NT2/D1 (cell line): ENCODE data around the gene ELMO1.

Experiments used
- DNase-seq: peaks from one replicate; pipeline ENCODE4 v3.0.0-alpha.2; 2011; ENCODE audit warnings: low read depth, low spot score
- H3K27me3 ChIP-seq: 2 replicates; pipeline ENCODE4 v1.6.0; 2011; ENCODE audit warnings: mild to moderate bottlenecking; ENCODE audit not compliant: insufficient read length, insufficient read depth
- H3K36me3 ChIP-seq: 2 replicates; pipeline ENCODE4 v1.6.1; 2011; ENCODE audit warnings: mild to moderate bottlenecking, low read length, mixed read lengths; ENCODE audit not compliant: insufficient read depth, insufficient read length
- H3K4me1 ChIP-seq: 2 replicates; pipeline ENCODE4 v1.5.1; 2011; ENCODE audit not compliant: insufficient read depth, insufficient read length
- H3K4me3 ChIP-seq: 2 replicates; pipeline ENCODE4 v1.5.1; 2011; ENCODE audit warnings: low read depth; ENCODE audit not compliant: insufficient read length
- H3K9ac ChIP-seq: 2 replicates; pipeline ENCODE4 v1.6.0; 2011; ENCODE audit warnings: low read depth; ENCODE audit not compliant: insufficient read length
- H3K9me3 ChIP-seq: 2 replicates; pipeline ENCODE4 v1.5.1; 2011; ENCODE audit warnings: mild to moderate bottlenecking, low read length; ENCODE audit not compliant: insufficient read depth
- SUZ12 ChIP-seq: IDR thresholded peaks from 2 replicates; pipeline ENCODE4 v1.6.1; 2011; ENCODE audit not compliant: insufficient read length, insufficient read depth; ENCODE audit errors: extremely low read depth
- YY1 ChIP-seq: IDR thresholded peaks from 2 replicates; pipeline ENCODE4 v1.6.1; 2011; ENCODE audit not compliant: insufficient read length, insufficient read depth
- ZNF274 ChIP-seq: IDR thresholded peaks from 2 replicates; pipeline ENCODE4 v1.6.1; 2011; ENCODE audit warnings: mild to moderate bottlenecking, low read depth, low read length

ELMO1 gene

GRCh38 chr7:37445064-37445723 lies 3.5 kb downstream of the ELMO1 start:
- no peaks in the 10 kb centered on the region for H3K36me3 ChIP-seq
- no peak overlapping the region for H3K9ac ChIP-seq
- no peaks in the 10 kb centered on the region for H3K9me3 ChIP-seq
- TF ChIP-seq ZNF274, result no peak
- no peak for TF ChIP-seq SUZ12
- TF ChIP-seq YY1, result no peak
- peaks cover 9% of the 10 kb centered on the region for H3K27me3 ChIP-seq
- H3K4me1 ChIP-seq, result no peaks in the 10 kb centered on the region
- no peak overlapping the region for H3K4me3 ChIP-seq
- no peak for DNase-seq

GRCh38 chr7:37443627-37444026 lies 5.0 kb downstream of the ELMO1 start:
- H3K4me3 ChIP-seq, result no peak overlapping the region
- H3K36me3 ChIP-seq, result no peaks in the 10 kb centered on the region
- no peak for DNase-seq
- no peaks in the 10 kb centered on the region for H3K27me3 ChIP-seq
- no peaks in the 10 kb centered on the region for H3K9me3 ChIP-seq
- no peak overlapping the region for H3K9ac ChIP-seq
- H3K4me1 ChIP-seq, result no peaks in the 10 kb centered on the region
- no peak for TF ChIP-seq SUZ12
- TF ChIP-seq YY1, result no peak
- no peak for TF ChIP-seq ZNF274

- H3K9ac ChIP-seq, result no peak overlapping the region
- no peaks in the 10 kb centered on the region for H3K9me3 ChIP-seq
- TF ChIP-seq ZNF274, result no peak
- no peak for TF ChIP-seq YY1
- TF ChIP-seq SUZ12, result no peak
- no peaks in the 10 kb centered on the region for H3K27me3 ChIP-seq
- no peak overlapping the region for H3K4me3 ChIP-seq
- DNase-seq, result no peak
- H3K4me1 ChIP-seq, result no peaks in the 10 kb centered on the region
- no peaks in the 10 kb centered on the region for H3K36me3 ChIP-seq
Measured at GRCh38 chr7:37442268-37442667, 6.4 kb downstream of the ELMO1 start.

GRCh38 chr7:37441816-37442215 lies 6.8 kb downstream of the ELMO1 start:
- H3K36me3 ChIP-seq, result no peaks in the 10 kb centered on the region
- no peaks in the 10 kb centered on the region for H3K27me3 ChIP-seq
- no peaks in the 10 kb centered on the region for H3K4me1 ChIP-seq
- H3K9ac ChIP-seq, result no peak overlapping the region
- no peak overlapping the region for H3K4me3 ChIP-seq
- TF ChIP-seq YY1, result no peak
- TF ChIP-seq ZNF274, result no peak
- TF ChIP-seq SUZ12, result no peak
- no peaks in the 10 kb centered on the region for H3K9me3 ChIP-seq
- no peak for DNase-seq

- Histone ChIP-seq H3K36me3 (no peaks in the 10 kb centered on the region), H3K9ac (no peak overlapping the region), H3K9me3 (no peaks in the 10 kb centered on the region), H3K4me3 (no peak overlapping the region), H3K27me3 (no peaks in the 10 kb centered on the region), H3K4me1 (no peaks in the 10 kb centered on the region)
- no peak for DNase-seq
- TF ChIP-seq SUZ12 (no peak), YY1 (no peak), ZNF274 (no peak)
Measured at GRCh38 chr7:37441386-37441760, 7.3 kb downstream of the ELMO1 start.

- H3K4me1 ChIP-seq, result no peaks in the 10 kb centered on the region
- no peak overlapping the region for H3K4me3 ChIP-seq
- H3K36me3 ChIP-seq, result no peaks in the 10 kb centered on the region
- H3K9ac ChIP-seq, result no peak overlapping the region
- TF ChIP-seq YY1 (no peak), SUZ12 (no peak), ZNF274 (no peak)
- no peak for DNase-seq
- H3K27me3 ChIP-seq, result no peaks in the 10 kb centered on the region
- H3K9me3 ChIP-seq, result no peaks in the 10 kb centered on the region
Measured at GRCh38 chr7:37440738-37441385, 7.8 kb downstream of the ELMO1 start.

- Histone ChIP-seq H3K9me3 (no peaks in the 10 kb centered on the region), H3K4me3 (no peak overlapping the region), H3K9ac (no peak overlapping the region), H3K27me3 (no peaks in the 10 kb centered on the region), H3K36me3 (no peaks in the 10 kb centered on the region), H3K4me1 (no peaks in the 10 kb centered on the region)
- TF ChIP-seq SUZ12, result no peak
- no peak for TF ChIP-seq ZNF274
- no peak for TF ChIP-seq YY1
- DNase-seq, result no peak
Measured at GRCh38 chr7:37439653-37440026, 9.0 kb downstream of the ELMO1 start.
